GM18870 (cell line): ENCODE results near the gene CPED1.
"Not testable (repeated sequence)": the region's sequence is repeated elsewhere in the genome, so short reads cannot be mapped to it uniquely, and the experiment has no call there.

Source experiments
- ATAC-seq: cut with Tn5 transposase; IDR thresholded peaks from one replicate; pipeline ENCODE4 v1.9.1; 2021; ENCODE audit warnings: moderate library complexity; ENCODE audit not compliant: unreplicated experiment

CPED1 gene

DNA sequence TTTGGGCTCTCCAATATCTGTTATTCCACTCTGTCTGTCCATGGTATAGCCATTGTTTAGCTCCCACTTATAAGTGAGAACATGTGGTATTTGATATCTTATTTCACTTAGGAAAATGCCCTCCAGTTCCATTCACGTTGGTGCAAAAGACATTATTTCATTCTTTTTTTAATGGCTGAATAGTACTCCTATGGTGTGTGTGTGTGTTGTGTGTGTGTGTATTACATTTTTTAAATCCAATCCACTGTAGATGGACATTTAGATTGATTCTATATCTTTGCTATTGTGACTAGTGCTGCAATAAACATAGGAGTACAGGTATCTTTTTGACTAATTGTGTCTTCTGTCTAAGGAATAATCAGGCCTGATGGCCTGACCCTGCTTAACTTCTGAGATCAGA, 7.4 kb upstream of the CPED1 start:
- no peak for ATAC-seq

DNA sequence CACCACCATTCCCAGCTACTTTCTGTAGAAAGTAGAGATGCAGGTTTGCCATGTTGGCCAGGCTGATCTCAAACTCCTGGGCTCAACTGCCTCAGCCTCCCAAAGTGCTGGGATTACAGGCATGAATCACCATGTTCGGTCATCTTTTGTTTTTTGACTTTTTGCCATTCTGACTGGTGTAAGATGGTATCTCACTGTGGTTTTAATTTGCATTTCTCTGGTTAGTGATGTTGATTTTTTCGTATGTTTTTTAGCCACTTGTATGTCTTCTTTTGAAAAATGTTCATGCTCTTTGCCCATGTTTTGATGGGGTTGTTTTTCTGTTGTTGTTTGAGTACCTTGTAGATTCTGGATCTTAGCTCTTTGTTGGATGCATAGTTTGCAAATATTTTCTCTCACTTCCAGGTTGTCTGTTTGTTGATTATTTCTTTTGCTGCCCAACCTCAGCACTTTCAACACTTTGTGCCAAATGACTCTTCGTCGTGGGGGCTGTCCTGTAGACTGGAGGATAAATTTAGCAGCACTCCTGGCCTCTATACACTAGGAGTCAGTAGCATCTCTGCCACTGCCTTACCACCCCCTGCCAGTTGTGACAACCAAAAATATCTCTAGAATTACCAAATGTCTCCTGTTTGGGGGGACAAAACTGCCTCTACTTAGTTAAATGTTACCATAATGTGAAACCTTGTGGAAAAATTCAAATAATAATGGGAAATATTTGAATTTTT, 6.5 kb upstream of the CPED1 start:
- ATAC-seq = peak; percentile 48

DNA sequence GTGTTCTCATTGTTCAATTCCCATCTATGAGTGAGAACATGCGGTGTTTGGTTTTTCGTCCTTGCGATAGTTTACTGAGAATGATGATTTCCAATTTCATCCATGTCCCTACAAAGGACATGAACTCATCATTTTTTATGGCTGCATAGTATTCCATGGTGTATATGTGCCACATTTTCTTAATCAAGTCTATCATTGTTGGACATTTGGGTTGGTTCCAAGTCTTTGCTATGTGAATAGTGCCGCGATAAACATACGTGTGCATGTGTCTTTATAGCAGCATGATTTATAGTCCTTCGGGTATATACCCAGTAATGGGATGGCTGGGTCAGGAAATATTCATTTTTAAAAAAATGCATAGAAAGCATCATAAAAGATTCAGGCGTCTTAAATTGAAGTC, 4.9 kb upstream of the CPED1 start:
- not testable (repeated sequence) for ATAC-seq

DNA sequence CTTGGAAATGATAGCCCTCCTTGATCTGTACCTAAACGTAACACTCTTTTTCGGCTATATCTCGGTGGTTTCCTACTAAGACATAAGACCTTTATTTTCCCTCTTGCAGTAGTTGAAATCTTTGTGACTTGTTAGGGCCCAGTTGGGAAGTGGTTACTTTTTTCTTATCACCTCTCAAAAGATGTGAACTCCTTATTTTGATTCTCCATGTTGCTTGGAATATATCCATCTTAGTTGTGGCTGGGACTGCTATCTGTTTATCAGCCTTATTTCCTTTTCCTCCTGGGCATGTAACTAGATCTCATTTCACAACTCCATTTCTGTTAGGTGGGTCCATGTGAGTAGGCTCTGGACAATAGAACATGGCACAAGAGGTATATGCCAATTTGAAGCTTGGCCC, 4.1 kb upstream of the CPED1 start:
- ATAC-seq = no peak

DNA sequence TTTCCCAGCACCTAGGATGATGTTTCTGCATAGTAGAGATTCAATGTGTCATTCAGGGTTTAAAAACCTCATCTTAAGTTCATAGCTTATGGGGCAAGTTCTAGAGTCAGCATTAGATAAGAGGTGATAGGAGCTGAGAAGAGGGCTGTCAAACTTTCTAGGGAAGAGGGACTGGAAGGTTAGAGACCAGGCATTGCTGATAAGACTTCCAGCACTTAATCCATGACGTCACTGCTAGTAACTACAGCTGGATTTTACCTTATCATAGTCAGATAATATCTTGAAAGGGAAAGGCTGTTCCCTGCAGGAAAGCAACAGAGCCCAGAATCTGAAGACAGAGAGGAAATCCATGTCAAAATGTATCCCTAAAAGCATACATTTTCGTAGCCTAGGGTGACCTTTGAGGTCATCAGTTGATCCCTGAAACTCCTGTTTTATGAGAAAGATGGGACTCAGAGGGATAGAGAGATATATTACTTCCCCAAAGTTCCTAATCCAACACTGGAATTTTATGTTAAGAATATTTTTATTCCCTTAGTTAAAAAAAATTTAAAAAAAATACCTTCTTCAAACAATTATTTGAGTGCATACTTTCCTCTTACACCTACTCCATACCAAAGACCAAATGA, 3.3 kb upstream of the CPED1 start:
- ATAC-seq = no peak

DNA sequence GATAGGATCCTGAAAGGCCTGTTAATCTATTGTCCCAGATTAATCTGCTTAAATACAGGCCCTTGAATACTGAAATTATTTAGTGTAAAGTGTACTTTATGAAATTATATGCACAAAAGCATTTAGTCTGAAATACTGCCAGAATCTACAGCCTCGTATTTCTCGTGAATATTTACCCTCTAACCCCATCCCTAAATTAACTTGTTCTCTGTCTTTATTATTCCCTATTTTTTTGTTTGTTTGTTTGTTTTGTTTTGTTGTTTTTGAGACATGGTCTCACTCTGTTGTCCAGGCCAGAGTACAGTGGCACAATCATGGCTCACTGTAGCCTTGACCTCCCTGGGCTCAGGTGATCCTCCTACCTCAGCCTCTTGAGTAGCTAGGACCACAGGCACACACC, 2.7 kb upstream of the CPED1 start:
- no peak for ATAC-seq

DNA sequence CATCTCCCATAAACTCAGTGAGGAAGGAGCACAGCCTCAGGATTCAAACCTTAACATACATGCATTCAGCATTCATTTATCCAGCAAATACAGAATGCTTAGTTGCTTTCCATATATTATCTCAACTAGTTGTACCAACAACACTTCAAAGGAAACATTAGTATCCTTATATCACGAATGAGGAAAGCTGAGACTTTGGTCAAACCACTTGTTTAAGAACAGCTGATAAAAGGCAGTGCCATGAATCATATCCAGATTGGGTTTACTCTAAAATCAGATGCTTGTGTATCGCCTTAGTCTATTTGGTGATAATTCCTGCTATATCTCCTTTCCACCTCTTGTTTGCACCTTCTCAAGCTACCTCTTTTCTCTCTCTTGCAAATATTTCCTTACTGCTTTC, 1.9 kb upstream of the CPED1 start:
- ATAC-seq = no peak

DNA sequence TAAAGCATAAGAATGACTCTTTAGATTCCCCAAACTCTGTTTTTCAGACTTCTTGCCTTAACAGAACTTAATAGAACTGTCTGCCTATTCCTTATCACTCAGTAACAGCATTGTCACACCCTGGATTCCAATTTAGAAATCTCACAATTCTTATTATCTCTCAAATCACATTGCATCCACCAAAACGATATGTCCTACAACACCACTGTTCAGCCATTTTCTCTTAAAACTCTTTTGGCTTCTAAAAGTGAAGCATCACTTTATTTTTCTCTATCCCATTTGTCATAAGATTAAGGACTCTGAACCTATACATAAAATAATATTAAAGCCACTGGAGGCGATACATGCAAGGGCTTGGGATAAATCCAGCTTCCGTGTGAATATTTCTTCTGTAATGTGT, 1.2 kb upstream of the CPED1 start:
- no peak for ATAC-seq

DNA sequence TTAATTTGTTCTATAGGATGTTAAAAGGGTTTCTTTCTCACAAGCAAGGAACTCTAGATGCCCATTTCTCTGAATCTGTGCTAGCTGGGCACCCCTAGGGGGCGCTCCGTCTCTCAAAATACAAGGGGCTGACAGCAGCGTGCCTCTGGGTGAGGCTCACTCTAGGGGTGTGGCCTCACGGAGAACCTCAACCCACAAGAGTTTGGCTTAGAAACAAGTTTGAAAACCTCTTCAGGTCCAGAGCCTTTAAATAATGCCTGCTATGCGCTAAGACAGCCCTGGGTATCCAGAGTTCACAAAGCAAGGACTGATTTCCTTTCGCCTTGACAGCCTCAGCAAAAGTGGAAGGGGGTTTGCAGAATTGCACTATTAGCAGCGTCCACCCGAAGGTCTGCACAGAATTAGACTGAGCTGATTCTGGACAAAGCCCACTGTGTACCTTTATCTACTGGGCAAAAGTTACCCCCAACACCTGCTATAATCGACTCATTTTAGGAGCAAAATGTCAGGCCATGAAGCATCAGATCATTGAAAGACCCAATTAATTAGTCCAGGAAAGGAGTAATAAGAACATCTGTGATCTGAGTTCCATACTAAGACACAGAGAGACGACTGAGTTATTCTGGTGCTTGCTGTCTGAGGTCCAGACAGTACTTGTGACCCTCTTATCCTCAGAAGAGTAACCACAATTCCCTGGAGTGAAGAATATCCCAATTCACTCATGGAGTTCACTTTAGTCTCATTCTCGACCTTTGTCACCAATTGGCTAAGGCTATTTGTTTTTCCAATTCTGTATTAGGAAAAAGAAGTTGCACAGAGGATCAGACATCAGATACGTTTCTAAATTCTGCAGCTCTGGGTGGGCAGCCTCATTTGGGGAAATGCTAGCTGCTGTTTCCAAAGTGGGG, 574 bp upstream of the CPED1 start:
- peak; percentile 88 for ATAC-seq

DNA sequence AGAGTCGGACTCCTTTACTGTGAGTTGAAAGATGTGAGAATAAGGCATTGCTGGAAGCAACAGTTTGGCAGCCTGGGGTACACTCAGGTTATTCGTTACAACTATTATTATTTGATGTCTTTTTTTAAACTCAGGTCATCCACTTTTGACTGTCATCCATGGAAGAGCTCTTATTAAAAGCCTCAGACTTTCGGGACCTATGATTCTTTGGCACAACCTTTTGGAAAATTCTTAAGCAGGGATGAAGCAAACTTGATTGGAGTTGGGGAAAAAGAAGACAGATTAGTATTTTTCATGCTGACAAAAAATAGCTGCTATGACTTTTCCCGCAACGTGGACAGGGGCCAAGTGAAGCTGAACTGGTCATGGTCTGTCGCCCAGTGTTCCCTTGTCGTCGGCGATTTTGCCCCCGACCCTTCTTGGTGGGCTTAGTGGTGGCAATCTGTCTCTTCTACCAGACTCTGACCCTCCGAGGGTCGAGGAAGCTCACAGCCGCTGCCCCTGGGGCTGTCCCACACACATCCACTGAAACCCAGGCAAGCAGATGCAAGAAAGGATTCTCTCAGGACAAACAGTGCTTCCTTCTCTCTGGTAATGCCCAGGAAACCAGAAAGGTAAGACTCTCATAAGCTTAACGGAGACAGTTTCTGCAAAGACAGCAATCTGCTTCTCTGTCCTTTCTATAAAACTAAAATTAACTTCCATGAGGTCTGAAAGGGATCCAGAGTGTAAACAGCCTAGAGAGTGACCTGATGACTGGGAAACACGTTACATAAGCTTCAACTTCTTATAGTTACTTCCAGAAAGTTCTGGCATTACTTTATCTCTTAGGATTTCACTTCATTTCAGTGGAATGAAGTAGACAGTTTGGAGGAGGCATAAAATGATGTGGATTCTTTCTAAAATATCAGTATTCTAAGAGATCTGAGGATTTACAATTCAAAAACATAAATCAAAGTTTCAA, 1.0 kb downstream of the CPED1 start:
- no peak for ATAC-seq

DNA sequence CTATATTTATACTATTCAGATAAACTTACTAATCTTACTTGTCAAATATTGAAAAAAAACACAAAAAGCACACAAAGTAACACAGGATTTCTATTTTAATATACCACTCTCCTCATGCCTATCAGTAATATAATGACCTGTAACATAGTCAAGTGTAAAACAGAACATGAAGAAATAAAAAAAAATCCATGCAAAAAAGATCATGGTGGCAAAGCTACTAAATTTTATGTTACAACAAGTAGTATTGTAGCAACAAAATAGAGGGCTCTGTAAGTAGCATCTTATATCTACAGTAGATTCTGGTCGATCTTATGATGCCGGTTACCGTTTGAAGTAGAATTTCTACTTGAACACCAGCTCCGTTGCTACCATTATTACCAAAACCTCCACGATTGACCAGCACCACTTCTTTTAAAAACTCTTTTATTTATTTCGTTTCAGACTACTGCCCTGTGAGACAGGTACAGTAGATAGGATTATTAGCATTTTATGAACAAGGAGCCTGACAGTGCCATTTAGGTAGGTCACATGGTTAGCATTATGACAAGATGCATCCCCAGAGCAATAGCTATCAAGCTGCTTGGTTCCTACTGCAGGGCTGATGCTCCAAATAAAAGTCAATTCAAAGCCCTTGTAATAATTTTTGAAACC, 2.1 kb downstream of the CPED1 start:
- no peak for ATAC-seq

DNA sequence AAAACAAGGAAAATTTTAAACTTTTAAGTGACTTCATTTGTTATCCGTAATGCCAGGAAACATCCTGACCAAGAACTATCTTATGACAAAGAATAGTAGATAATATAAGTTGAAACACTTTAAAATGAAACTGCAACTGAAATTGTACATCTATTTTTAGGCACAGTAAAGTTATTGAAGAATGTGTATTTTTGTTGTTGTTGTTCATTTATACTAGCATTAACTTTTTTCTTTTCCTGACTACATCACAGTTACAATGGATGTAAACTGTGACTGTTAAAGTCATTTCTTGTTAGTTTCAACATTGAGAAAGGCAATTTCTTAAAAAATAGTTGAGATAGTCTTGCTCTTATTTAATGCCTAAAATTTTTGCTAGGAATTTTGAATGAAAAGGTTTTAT, 2.6 kb downstream of the CPED1 start:
- peak; percentile 29 for ATAC-seq

DNA sequence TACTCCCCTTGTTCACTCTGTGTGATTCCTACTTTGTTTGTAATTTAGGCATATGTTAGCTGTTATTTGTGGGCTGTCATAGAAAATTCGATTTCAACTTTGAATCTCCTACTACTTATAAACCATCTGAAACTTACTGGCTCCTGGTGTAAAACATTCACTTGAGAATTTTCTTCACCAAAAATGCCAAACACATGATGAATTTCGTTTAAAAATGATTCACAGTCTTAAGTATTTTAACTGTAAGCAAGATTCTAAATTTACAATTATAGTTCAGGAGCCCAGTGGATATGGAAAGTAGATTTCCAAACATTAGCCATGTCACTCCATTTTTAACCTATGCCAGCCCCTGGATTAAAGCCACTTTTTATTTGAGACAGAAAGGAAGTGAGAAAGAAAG, 3.1 kb downstream of the CPED1 start:
- no peak for ATAC-seq

DNA sequence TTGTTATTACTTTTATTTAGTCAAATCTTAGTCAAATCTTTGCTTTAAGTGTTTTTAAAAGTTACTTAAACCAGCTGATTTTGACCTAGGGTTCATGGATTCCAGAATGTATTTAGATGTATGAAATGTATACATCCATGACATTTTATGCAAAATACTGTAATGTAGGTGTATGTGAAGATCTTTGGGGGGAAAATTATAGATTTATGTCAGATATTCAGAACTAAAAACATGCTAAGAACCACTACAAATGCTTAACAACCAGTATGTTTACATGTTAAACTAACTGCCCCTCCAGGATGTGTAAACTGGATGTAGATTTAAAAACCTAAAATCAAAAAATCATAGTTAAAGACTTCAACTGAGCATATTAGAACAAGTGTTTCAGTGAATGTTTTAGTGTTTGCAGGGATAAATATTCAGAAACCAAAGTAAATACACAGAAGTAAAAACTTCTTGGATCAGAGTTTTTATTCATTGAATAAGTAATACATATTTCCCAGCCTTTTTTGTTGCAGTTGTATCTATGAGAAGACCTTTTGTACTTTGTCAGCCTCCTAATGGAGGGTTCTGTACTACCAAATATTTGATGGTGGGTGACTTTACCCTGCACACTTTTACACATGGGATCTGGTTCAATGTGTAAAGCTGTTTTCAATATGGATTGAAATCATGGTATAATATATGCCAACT, 3.9 kb downstream of the CPED1 start:
- ATAC-seq = no peak

DNA sequence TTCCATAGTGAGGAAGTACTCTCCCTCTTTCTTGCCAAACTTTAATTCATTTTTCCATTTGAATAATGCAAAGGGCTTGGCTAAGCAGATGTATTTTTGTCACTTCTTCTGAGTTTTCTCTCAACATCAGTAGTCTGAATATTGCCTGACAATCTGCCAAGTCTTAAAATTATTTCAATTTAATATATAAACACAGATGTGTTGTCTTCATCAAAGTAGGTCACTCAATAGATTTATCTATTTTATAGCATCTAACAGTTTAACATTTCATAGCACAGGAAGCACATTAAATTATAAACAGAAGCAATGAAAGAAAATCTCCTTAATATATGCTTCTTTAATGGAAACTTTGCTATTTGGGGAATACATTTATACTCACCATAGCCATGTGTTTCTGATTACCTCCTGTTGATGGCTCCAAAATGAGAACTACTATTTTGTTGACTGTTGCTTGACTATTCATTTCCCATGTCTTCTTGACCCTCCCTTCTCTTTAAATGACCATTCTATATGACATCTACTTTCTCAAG, 4.5 kb downstream of the CPED1 start:
- no peak for ATAC-seq

DNA sequence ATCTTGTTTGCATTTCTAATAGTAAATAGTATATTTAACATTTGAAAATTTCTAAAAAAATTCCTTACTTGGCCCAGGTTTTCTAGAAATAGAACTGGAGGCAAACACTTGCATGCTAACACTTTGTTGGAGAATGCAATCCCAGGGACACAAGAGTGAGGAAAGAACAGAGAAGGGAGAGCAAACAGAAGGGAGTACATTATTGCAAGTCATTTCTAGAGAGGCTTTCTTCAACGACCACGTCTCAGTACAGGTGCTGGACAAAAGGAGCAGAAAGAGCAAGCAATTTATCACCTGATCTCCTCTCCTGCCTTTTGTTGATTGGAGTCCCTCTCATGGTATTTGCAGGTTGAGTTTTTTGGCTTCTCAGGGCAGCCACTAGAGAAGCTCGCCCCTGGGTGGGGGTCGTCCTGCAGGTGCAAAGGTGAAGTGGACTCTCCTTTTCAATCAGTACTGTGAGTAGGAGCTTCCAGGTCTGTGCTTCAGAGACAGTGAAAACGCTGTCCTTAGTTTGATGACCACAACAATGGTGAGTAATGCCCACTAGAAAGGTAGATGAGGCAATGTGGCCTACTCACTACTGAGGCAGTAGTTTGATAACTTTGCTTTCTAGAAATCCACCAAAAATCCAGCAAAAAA, 5.2 kb downstream of the CPED1 start:
- ATAC-seq = no peak

DNA sequence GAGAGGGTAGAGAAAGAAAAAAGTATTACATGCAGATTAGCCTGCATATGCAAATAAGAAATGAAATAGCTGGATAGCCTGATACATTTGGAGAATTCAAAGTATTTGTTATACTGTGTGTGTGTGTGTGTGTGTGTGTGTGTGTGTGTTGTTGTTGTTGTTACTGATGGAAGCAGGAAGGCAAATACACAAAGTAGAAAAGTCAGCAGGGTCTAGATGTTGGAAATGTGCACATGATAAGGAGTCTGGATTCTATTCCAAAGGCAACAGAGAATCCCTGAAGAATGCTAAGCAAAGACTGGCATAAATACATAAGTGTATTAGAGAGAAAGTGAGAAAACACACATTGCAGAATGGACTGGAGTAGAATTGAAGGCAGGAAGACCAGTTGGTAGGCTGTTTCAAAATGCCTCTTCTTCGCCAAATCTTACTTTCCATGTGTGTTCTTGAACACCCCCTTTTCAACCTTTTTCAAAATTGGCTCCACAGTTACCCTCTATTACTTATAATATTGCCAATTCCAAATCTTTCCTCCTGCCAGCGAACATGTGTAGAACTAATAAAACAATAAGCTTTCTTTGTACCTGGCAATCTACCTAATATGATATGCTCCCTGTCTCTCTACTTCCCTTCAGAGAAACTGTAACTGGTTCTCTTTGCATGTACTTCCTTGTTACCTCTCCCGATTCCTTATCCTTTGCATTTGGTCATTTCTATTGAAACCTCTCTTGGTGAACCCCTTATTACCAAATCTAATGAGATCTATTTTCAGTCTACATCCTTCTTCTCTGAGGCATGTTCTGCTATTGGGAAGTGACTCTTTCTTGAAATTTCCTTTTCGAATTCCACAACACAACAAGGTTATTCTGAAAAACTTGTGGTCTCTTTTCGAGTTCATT, 6.2 kb downstream of the CPED1 start:
- no peak for ATAC-seq

DNA sequence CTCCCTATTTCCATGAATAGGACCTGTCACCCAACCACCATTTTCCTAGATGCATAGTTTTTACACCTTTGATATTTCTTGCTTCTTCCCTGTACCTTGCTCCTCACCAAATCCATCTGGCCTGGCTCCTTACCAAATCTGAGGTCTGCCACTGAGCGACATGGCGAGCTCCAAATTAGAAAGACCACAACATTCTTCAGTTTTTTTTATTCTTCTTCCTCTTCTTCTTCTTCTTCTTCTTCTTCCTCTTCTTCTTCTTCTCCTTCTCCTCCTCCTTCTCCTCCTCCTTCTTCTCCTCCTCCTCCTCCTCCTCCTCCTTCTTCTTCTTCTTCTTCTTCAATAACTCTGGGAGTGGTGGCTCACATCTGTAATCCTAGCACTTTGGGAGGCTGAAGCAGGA, 7.1 kb downstream of the CPED1 start:
- ATAC-seq = no peak
